ENCODE data around the gene CLRN3.

The CLRN3 gene

GRCh38 chr10:127878475-127879055 is 14.2 kb downstream of the CLRN3 start:
- DNase-seq (ENCODE audit: low spot score), result no peak
- ChIA-PET CTCF (interaction anchor here (1.1 kb wide), 1 partner anchor 163 kb away, joined by 5 read pairs; no protein-coding TSS in a partner anchor), POLR2A (ENCODE audit: low non-redundant PET) (no interaction called here)
- TF ChIP-seq CTCF (conservative IDR thresholded peaks at IDR 0.05; ENCODE audit: low read depth), result no peak
- no peak overlapping the region for H3K27ac ChIP-seq

- CTCF ChIA-PET, result interaction anchor here (0.7 kb wide), 1 partner anchor 60 kb away, joined by 3 read pairs; no protein-coding TSS in a partner anchor
- no peak for TF ChIP-seq CTCF (conservative IDR thresholded peaks at IDR 0.05; ENCODE audit: low read depth)
- POLR2A ChIA-PET (ENCODE audit: low non-redundant PET), result no interaction called here
- no peak for DNase-seq (ENCODE audit: low spot score)
- H3K27ac ChIP-seq, result no peak overlapping the region
These were observed 15.0 kb downstream of the CLRN3 start for GRCh38 chr10:127877699-127878098.

- CTCF ChIA-PET, result no interaction called here
- POLR2A ChIA-PET (ENCODE audit: low non-redundant PET), result no interaction called here
- H3K27ac ChIP-seq, result no peak overlapping the region
- no peak for TF ChIP-seq CTCF (conservative IDR thresholded peaks at IDR 0.05; ENCODE audit: low read depth)
- DNase-seq (ENCODE audit: low spot score), result no peak
These were observed 15.6 kb downstream of the CLRN3 start for GRCh38 chr10:127877116-127877515.

- ChIA-PET CTCF (interaction anchor here (1.5 kb wide), 1 partner anchor 10 kb away, joined by 3 read pairs; no protein-coding TSS in a partner anchor), POLR2A (ENCODE audit: low non-redundant PET) (no interaction called here)
- no peak for TF ChIP-seq CTCF (conservative IDR thresholded peaks at IDR 0.05; ENCODE audit: low read depth)
- H3K27ac ChIP-seq, result no peak overlapping the region
- no peak for DNase-seq (ENCODE audit: low spot score)
These were observed 16.8 kb downstream of the CLRN3 start for GRCh38 chr10:127875916-127876315.

- POLR2A ChIA-PET (ENCODE audit: low non-redundant PET), result no interaction called here
- CTCF ChIA-PET, result interaction anchor here (1.5 kb wide), 1 partner anchor 10 kb away, joined by 3 read pairs; no protein-coding TSS in a partner anchor
These were observed 17.3 kb downstream of the CLRN3 start for GRCh38 chr10:127875449-127875765.

GRCh38 chr10:127874671-127875448 is 17.9 kb downstream of the CLRN3 start:
- ChIA-PET POLR2A (ENCODE audit: low non-redundant PET) (no interaction called here), CTCF (interaction anchor here (1.5 kb wide), 1 partner anchor 11 kb away, joined by 3 read pairs; no protein-coding TSS in a partner anchor)
- no peak for TF ChIP-seq CTCF (conservative IDR thresholded peaks at IDR 0.05; ENCODE audit: low read depth)
- DNase-seq (ENCODE audit: low spot score), result no peak
- no peak overlapping the region for H3K27ac ChIP-seq

More at GRCh38 chr10:127875449-127875765, 17.3 kb downstream of the CLRN3 start:
- no peak for TF ChIP-seq CTCF (conservative IDR thresholded peaks at IDR 0.05; ENCODE audit: low read depth)
- H3K27ac ChIP-seq, result no peak overlapping the region
- DNase-seq (ENCODE audit: low spot score), result no peak

All from RWPE1 (cell line).